Fibroblast of skin of scalp (primary cell): Measurements from ENCODE around the gene SPECC1L.
A peak's percentile ranks its signal among the peaks of the same experiment; 100 is the strongest.

Source experiments
- DNase-seq: peaks from one replicate; pipeline ENCODE4 v3.0.0-alpha.2; 2013

SPECC1L gene

GRCh38 chr22:24402460-24403192, 132.0 kb downstream of the SPECC1L start:
- DNase-seq = peak; percentile 94

GRCh38 chr22:24403346-24403745, 132.7 kb downstream of the SPECC1L start:
- no peak for DNase-seq

DNA sequence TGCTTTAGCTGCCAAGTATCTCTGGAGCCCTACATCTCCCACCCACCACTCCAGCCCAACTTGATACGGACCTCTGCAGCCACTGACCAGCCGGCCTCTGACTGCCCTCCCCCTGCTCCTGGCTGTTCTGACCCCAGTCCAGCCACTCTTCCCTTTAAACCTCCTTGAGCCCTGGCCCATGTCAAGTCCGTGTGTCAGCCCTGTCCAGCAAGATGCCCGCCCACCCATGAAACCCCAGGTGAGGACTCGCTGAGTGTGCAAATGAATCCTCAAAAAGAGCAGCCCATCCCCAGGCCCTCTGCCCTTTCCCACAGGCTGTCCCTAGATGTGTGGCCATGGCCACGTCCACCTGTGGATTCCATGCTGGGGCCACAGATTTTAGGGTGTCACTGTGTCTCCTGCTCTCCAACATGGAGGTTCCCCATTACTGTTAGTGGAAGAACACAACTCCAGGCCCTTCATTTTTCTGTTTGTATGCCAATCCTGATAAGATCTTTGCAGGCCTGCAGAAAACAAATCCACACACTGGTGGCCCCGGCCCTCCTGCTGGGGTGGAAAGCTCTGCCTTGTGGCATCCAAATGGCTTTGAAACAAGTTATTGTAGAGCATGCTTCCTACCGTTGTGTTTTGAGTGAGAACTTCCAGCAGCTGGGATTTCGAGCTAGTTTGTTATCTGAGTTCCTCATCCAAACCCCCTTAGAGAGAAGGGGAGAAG, 134.1 kb downstream of the SPECC1L start:
- no peak for DNase-seq

GRCh38 chr22:24405631-24406321, 135.1 kb downstream of the SPECC1L start:
- DNase-seq = no peak

DNA sequence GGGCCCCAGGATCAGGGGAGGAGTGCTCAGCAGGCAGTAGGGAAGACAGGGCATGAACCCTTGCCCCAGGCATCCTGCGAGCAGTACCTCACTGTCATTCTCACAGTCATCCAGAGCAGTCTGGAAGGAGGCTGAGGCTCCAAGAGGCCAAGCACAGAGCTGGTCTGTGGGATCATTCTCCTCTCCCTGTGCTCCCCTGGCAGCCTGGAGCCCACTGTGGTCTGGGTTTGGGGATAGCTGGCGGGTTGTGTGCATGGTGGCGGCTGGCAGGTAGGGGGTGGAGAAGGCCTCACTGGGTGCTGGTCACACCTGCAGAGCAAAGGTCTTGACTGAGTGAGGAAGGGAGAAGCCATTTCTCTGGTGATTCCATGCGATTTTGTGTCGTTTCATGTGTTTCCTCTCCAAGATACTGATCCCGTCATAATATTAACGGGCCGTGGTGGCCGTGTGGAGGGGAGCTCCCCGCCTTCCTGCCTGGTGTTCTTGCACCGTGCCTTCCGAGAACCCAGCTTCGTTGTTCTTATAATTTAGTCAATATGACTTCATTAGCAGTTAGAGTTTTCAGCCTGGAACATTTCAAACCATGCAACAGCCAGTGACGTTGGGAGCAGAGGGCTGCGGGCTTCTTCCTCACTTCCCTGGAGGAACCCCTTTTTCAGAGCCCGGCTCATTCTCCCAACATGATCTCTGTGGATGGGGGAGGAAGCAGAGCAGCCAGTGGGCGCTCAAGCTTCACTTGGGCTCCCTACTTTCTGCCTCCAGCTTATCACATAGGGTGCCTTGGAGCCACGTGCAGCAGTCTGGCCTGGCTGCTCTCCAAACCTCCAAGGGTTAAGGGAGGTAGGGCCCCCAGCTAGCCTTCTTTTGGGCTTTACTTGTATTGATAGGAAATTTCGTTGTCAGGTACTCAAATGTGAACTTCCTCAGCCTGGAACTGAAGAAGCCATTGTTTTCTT, 136.0 kb downstream of the SPECC1L start:
- no peak for DNase-seq

DNA sequence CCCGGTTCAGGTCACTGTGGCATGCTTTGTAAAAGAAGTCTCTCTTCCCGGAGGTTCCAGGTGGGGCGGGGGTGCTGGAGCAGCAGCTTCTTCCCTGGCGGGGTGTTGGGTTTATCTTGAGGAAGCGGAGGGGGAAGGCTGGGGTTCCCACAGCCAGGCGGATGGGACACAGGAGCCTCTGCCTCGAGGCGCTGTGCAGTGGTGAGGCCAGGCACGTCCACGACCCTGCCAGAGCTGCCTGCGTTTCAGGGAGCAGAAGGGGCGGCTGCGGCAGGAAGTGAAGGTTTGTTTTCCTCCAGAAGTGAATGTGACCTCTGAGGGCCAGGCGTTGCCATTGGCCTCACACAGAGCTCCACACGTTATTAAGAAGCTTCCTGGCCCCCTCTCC, 136.6 kb downstream of the SPECC1L start:
- no peak for DNase-seq

DNA sequence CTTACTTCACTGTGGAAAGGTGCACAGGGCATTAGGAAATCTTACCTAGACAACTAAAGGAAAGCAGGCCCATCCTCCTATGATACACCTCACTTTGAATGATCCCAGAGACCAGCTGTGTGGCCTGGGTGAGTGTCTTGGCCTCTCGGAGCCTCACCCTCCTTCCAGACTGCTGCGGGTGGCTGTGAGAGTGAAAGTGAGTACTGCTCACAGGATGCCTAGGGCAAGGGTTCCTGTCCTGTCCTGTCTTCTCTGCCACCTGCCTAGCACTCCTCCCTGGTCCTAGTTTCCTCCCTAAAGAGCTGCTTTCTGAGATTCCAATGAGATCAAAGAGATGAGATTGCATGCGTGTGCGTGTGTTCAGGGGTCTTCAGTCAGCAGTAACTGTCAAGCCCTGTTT, 137.3 kb downstream of the SPECC1L start:
- no peak for DNase-seq

GRCh38 chr22:24408630-24409029, 138.0 kb downstream of the SPECC1L start:
- no peak for DNase-seq

DNA sequence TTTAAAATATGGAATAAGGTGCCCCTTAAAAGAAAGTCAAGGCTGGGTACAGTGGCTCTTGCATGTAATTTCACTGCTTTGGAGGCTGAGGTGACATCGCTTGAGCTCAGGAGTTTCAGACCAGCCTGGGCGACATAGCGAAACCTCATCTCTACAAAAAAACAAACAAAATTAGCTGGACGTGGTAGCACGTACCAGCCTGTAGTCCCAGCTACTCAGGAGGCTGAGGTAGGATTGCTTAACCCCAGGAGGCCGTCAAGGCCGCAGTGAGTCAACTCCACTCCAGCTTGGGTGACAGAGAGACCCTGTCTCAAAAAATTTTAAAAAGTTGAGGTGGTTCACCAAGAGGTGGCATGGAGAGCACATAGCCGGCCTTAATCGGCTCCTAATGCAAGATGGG, 139.1 kb downstream of the SPECC1L start:
- DNase-seq = no peak

GRCh38 chr22:24410110-24410856, 139.7 kb downstream of the SPECC1L start:
- peak; percentile 46 for DNase-seq

GRCh38 chr22:24411256-24412004, 140.8 kb downstream of the SPECC1L start:
- no peak for DNase-seq

GRCh38 chr22:24412274-24412673, 141.6 kb downstream of the SPECC1L start:
- no peak for DNase-seq

- DNase-seq = no peak
These were observed 142.6 kb downstream of the SPECC1L start for GRCh38 chr22:24413271-24413670.

GRCh38 chr22:24413736-24414385, 143.2 kb downstream of the SPECC1L start:
- DNase-seq = no peak

- DNase-seq = no peak
These were observed 143.9 kb downstream of the SPECC1L start for GRCh38 chr22:24414523-24414922.

DNA sequence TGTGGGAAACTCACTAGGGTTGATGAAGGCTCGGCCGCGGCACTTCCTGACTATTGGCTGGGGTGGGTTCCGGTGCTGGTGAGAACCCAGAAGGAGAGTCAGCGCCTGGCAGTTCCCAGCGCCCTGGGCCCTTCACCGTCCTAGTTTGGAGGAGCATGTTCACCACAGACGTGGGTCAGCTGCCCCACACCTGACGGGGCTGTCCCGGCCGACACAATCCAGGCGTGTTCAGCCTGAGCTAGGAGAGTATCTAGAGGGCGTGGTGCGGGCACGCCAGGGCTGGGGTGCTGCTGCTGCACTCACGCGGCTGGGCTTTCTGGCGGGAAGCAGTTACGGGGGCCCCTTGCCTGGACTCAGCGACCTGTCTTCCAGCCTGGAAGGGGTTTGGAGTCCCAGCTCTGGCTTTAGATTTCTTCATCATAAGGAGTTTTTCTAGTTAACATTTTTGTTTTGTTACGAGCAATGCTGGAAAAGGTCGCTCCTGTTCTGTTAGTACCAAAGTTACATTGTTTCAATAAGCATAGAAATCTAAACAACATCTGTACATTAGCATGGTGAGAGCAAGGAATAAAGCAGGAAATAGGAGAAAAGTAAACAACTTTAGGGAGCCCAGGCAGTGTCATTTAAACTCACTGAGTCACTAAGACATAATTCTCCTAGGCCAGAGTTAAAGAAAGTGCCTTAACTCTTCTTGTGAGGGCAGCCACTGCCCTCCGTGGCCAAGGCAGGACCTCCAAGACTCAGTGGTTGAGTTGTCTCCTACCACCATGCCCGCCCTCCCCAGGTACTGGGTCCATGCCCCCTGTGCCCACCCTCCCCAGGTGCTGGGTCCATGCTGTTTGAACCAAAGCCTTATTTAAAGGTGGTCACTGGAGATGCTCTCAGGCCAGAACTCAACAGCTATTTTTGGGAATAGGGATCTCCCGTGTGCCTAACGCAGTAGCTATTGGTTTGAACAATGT, 144.6 kb downstream of the SPECC1L start:
- DNase-seq = no peak

GRCh38 chr22:24416095-24416494, 145.5 kb downstream of the SPECC1L start:
- DNase-seq = no peak

GRCh38 chr22:24416611-24417010, 146.0 kb downstream of the SPECC1L start:
- no peak for DNase-seq

DNA sequence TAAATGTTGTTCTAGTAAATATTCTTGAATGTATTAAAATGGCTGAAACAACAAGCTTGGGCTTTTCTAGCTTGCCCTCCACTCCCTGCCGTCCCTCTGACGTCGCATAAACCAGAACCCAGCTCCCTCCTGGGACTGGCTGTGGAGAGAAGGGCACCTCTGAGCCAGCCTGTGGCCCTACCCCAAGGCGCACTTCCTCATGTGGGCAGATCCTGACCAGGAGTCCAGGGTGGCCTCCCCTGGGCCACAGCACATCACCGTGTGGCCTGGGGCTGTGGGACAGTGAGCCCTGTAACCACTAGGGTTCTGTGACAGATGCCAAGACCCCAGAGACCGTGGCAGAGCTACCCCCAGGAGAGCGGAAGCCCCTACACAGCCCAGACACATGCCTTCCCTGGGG, 146.6 kb downstream of the SPECC1L start:
- no peak for DNase-seq
